GM12878 (cell line): ENCODE data around the gene MITF. TPM values are rescaled to one million over a fixed set of nuclear protein-coding genes. Genes with fewer than 3 reads are reported as not detected.

Source experiments
- ATAC-seq: fragments of 200-7000 bp; cut with Tn5 transposase; 3 replicates; pipeline ENCODE4 v1.9.1; 2020; ENCODE audit warnings: mild to moderate bottlenecking, moderate library complexity
- BruUV-seq: library from RNA; stranded (reverse); fragments of 400-500 nt; replicated peaks from 2 replicates; lab custom pipeline; 2021; lab: Mats Ljungman, UMichigan
- CTCF ChIA-PET: fragments of 300-600 bp; sonication (Branson Sonifier 250); formaldehyde crosslinking; extraction: SDS; loops from one replicate; lab custom pipeline; 2021; ENCODE audit warnings: inconsistent platforms; lab: Yijun Ruan, JAX
- POLR2A ChIA-PET: fragments of 350-600 bp; formaldehyde crosslinking; extraction: SDS; loops from one replicate; lab custom pipeline; 2021; ENCODE audit warnings: inconsistent platforms; lab: Charles Lee
- RAD21 ChIA-PET: fragments of 300-600 bp; sonication (Branson Sonifier 250); formaldehyde crosslinking; loops from one replicate; lab custom pipeline; 2023; ENCODE audit warnings: antibody characterized with exemption; ENCODE audit not compliant: unreplicated experiment; lab: Charles Lee
- SMC1A ChIA-PET: fragments of 300-600 bp; sonication (Branson Sonifier 250); formaldehyde crosslinking; loops from one replicate; lab custom pipeline; 2023; ENCODE audit not compliant: unreplicated experiment, uncharacterized antibody; lab: Charles Lee
- DNase-seq: peaks from one replicate; pipeline ENCODE4 v3.0.0-alpha.2; 2011; ENCODE audit warnings: low read depth, low spot score
- FAIRE-seq: peaks from 3 replicates; lab custom pipeline; 2011; peaks lifted over from hg19 to GRCh38; lab: Jason Lieb, UNC
- H2AFZ ChIP-seq: 2 replicates; pipeline ENCODE4 v1.6.0; 2011; ENCODE audit warnings: low read depth, low read length, control low read depth; ENCODE audit not compliant: control insufficient read depth
- H3K27ac ChIP-seq: 2 replicates; pipeline ENCODE4 v1.5.1; 2011; ENCODE audit warnings: control low read depth; ENCODE audit not compliant: control insufficient read depth, insufficient read depth
- H3K27me3 ChIP-seq, 2 experiments: replicated peaks in 1 of 2; 2 replicates each; pipeline versions ENCODE4 v1.6.0 to v1.6.1; 2011; ENCODE audit warnings: low read length in 1 of 2; ENCODE audit not compliant: control insufficient read depth in 2 of 2, insufficient read depth in 2 of 2
- H3K36me3 ChIP-seq, 2 experiments: 2 replicates each; pipeline ENCODE4 v1.5.1; 2011; ENCODE audit warnings: low read length in 1 of 2; ENCODE audit not compliant: control insufficient read depth in 2 of 2, insufficient read depth in 2 of 2
- H3K4me1 ChIP-seq: 2 replicates; pipeline ENCODE4 v1.6.1; 2011; ENCODE audit warnings: mild to moderate bottlenecking, low read length, moderate library complexity, mixed read lengths; ENCODE audit not compliant: control insufficient read depth, insufficient read depth
- H3K4me2 ChIP-seq: 2 replicates; pipeline ENCODE4 v1.6.0; 2011; ENCODE audit warnings: control low read depth; ENCODE audit not compliant: control insufficient read depth, insufficient read depth
- H3K4me3 ChIP-seq: fragments of 200-600 bp; sonication (generic); 2 replicates; pipeline ENCODE4 v1.5.1; 2016
- H3K79me2 ChIP-seq: 2 replicates; pipeline ENCODE4 v1.6.0; 2011; ENCODE audit warnings: low read length; ENCODE audit not compliant: control insufficient read depth, insufficient read depth
- H3K9ac ChIP-seq: 2 replicates; pipeline ENCODE4 v1.8.0; 2011; ENCODE audit warnings: low read length, control low read depth, mixed read lengths; ENCODE audit not compliant: control insufficient read depth, insufficient read depth
- H3K9me3 ChIP-seq: replicated peaks from 3 replicates; pipeline ENCODE4 v1.5.1; 2011; ENCODE audit warnings: mild to moderate bottlenecking, low read length; ENCODE audit not compliant: control insufficient read depth, insufficient read depth
- H4K20me1 ChIP-seq: 2 replicates; pipeline ENCODE4 v1.6.0; 2011; ENCODE audit not compliant: control insufficient read depth, insufficient read depth
- JUNB ChIP-seq: IDR thresholded peaks from 2 replicates; pipeline ENCODE4 v1.6.1; 2016; ENCODE audit warnings: antibody characterized with exemption, mild to moderate bottlenecking
- MTA3 ChIP-seq: IDR thresholded peaks from 2 replicates; pipeline ENCODE4 v1.6.1; 2012; ENCODE audit warnings: low read length, inconsistent platforms, borderline replicate concordance
- PBX3 ChIP-seq: IDR thresholded peaks from 2 replicates; pipeline ENCODE4 v1.6.1; 2011; ENCODE audit warnings: mild to moderate bottlenecking, low read depth, low read length, moderate library complexity; ENCODE audit not compliant: insufficient replicate concordance
- WGBS: methylation state at CpG from one replicate; pipeline ENCODE4 v1.1.6; 2016; ENCODE audit warnings: low lambda C conversion rate; ENCODE audit not compliant: insufficient replicate concordance, insufficient coverage; ENCODE audit errors: missing lambda C conversion rate; 5-methylcytosine and 5-hydroxymethylcytosine counted together
- in situ Hi-C: fragments of 300-500 bp; cut with MboI; formaldehyde crosslinking; loops from 9 replicates; pipeline ENCODE4 v1.14.3; 2018; ENCODE audit warnings: mixed read lengths
- intact Hi-C: fragments of 100-400 bp; cut with micrococcal nuclease; formaldehyde crosslinking; loops from one replicate; pipeline ENCODE4 v1.14.2; 2022; ENCODE audit not compliant: unreplicated experiment
- polyA plus RNA-seq, 11 experiments: library from polyadenylated mRNA; depleted of rRNA in 4 of 11; unstranded in 6 of 11; stranded (reverse) in 5 of 11; fragments of >200 nt; fragmentation: Nextera tagmentation in 4 of 11; fragmentation: Illumina TruSeq in 1 of 11; extraction: Ambion mirVana in 4 of 11; extraction: Trizol in 1 of 11; gene quantifications; 1 replicate in 1 of 11; 2 replicates in 10 of 11; pipeline versions ENCODE4 v1.2.1 to v1.2.3, GENCODE V29; 2011 to 2016; ENCODE audit warnings: inconsistent platforms in 2 of 11, missing spikeins in 2 of 11, low read depth in 1 of 11
- total RNA-seq, 4 experiments: library from RNA; depleted of rRNA in 3 of 4; stranded (reverse); fragments of >200 nt in 3 of 4; fragmentation: Illumina TruSeq in 1 of 4; extraction: Trizol in 1 of 4; gene quantifications; 2 replicates each; pipeline versions ENCODE4 v1.2.1 to v1.2.3, GENCODE V29; 2013 to 2021

Gene MITF
- total and polyA plus RNA-seq, 10 of the 15 experiments (the other 5 are each of a cell fraction or from before 2014, with no cell fraction given) = under 0.01 to 0.90 (median 0.06) TPM; not detected in 3

- TF ChIP-seq MTA3 (no peak), PBX3 (no peak)
- TF ChIP-seq, all 136 proteins: peak for 0
Observed at GRCh38 chr3:69888040-69888942, 149.0 kb downstream of the MITF start (continued).

GRCh38 chr3:69888943-69889315, 149.7 kb downstream of the MITF start:
- WGBS = 9% methylated on average over 3 of the region's 3 CpGs
- no peaks in the 10 kb centered on the region for H3K36me3 ChIP-seq
- no peaks in the 10 kb centered on the region for H3K4me1 ChIP-seq
- CTCF ChIA-PET = no interaction called here
- DNase-seq = no peak
- no TSS peak for BruUV-seq
- intact Hi-C loops (no loop called here), in situ Hi-C loops (no loop called here)
- no peak for ATAC-seq
- SMC1A ChIA-PET = no interaction called here
- no peak overlapping the region for H3K9ac ChIP-seq
- H3K79me2 ChIP-seq = no peaks in the 10 kb centered on the region
- TF ChIP-seq JUNB = no peak
- no peak for FAIRE-seq
- H2AFZ ChIP-seq = no peak overlapping the region
- no peak overlapping the region for H3K27ac ChIP-seq
- H4K20me1 ChIP-seq = no peaks in the 10 kb centered on the region
- no peaks in the 10 kb centered on the region for H3K9me3 ChIP-seq
- RAD21 ChIA-PET = no interaction called here
- H3K27me3 ChIP-seq = no peaks in the 10 kb centered on the region
- H3K4me3 ChIP-seq = no peak overlapping the region
- POLR2A ChIA-PET = no interaction called here
- H3K4me2 ChIP-seq = no peak overlapping the region
